Skeletal muscle tissue (tissue), 4 donors: Measurements from ENCODE around the gene YLPM1. TPM values are rescaled to one million over a fixed set of nuclear protein-coding genes. Genes with fewer than 3 reads are reported as not detected.

ENCODE experiments used
- H3K27ac ChIP-seq: one replicate; pipeline ENCODE4 v1.7.0; 2013; ENCODE audit warnings: mild to moderate bottlenecking, low read depth, low read length, inconsistent platforms
- H3K27me3 ChIP-seq, 3 donors: one replicate each; pipeline ENCODE4 v1.7.0; 2013; ENCODE audit warnings: low read length in 3 of 3; ENCODE audit not compliant: control insufficient read depth in 3 of 3, insufficient read depth in 3 of 3
- H3K36me3 ChIP-seq, 3 donors: one replicate each; pipeline ENCODE4 v1.7.0; 2013; ENCODE audit warnings: low read length in 3 of 3; ENCODE audit not compliant: control insufficient read depth in 3 of 3, insufficient read depth in 3 of 3
- H3K4me1 ChIP-seq, 3 donors: one replicate each; pipeline ENCODE4 v1.7.0; 2013; ENCODE audit warnings: low read length in 3 of 3, mild to moderate bottlenecking in 3 of 3; ENCODE audit not compliant: control insufficient read depth in 3 of 3, insufficient read depth in 3 of 3
- H3K4me3 ChIP-seq, 3 donors: one replicate each; pipeline ENCODE4 v1.7.0; 2013; ENCODE audit warnings: low read length in 3 of 3
- H3K9ac ChIP-seq, 3 donors: one replicate each; pipeline ENCODE4 v1.7.0; 2013; ENCODE audit warnings: low read length in 3 of 3, mild to moderate bottlenecking in 3 of 3, moderate library complexity in 2 of 3, low read depth in 1 of 3
- H3K9me3 ChIP-seq, 3 donors: one replicate each; pipeline ENCODE4 v1.7.0; 2013; ENCODE audit warnings: low read length in 3 of 3; ENCODE audit not compliant: control insufficient read depth in 3 of 3
- total RNA-seq: library from RNA; depleted of rRNA; stranded (reverse); fragments of >200 nt; gene quantifications from one replicate; pipeline ENCODE4 v1.2.3, GENCODE V29; 2014
- donor health status: Osteomylitis.

YLPM1 gene
- total RNA-seq, 1 donor from 2014 or later = 49.6 TPM

DNA sequence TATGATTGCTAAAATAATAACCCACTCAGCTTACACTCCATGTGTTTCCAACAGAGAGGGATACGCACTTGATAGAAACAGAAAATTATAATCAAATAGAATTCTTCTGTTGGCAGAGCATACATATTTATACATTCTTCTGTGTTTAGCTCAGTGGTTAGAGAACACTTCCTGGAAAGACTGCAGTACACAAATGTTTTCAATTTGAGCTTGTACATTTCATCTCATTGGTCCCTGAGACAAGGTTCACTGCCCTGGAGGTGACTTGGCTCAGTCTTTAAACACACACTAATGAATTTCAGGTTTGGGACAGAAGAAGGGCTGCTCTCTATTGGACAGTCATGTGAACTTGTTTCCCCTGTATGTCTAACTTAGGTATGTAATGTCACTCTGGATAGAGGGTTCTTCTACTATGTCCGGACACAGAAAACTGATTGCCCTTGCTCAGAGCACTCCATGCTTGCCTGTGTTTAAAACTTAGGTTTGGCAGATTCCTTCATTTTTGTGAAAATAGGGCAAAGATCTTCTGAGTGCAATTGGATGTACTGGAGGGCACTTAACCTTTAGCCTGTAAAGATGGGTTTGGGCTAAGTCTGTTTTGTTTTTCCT lies 89.9 kb downstream of the YLPM1 start:
- no peak overlapping the region for H3K4me3 ChIP-seq
- no peak overlapping the region for H3K27ac ChIP-seq
- H3K36me3 ChIP-seq = no peaks in the 10 kb centered on the region
- H3K4me1 ChIP-seq = peaks cover 0 to 5% (median 4%) of the 10 kb centered on the region in 3 donors
- H3K9ac ChIP-seq = no peak overlapping the region
- H3K9me3 ChIP-seq = no peaks in the 10 kb centered on the region
- no peaks in the 10 kb centered on the region for H3K27me3 ChIP-seq

DNA sequence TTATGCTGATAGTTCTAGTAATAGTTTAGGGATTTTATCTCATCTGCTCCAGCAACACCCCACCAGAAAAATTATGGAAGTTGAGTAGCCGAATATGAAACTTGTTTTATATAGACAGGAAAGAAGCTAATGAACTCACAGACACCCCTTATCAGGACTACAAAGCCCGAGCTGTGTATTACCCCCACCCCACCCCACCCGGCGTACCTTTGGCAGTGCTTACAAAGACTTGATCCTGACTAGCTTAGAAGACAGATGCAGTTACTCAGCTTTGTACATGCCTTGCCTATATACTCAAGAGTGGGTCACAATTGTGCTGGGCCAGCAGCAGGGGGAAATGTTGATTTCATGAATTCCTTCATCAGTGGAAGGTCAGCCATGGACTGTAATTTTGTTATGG lies 90.5 kb downstream of the YLPM1 start:
- Histone ChIP-seq H3K36me3 (no peaks in the 10 kb centered on the region), H3K27me3 (no peaks in the 10 kb centered on the region), H3K27ac (no peak overlapping the region), H3K4me1 (peaks cover 0 to 5% (median 4%) of the 10 kb centered on the region in 3 donors), H3K9me3 (no peaks in the 10 kb centered on the region), H3K4me3 (no peak overlapping the region), H3K9ac (no peak overlapping the region)

DNA sequence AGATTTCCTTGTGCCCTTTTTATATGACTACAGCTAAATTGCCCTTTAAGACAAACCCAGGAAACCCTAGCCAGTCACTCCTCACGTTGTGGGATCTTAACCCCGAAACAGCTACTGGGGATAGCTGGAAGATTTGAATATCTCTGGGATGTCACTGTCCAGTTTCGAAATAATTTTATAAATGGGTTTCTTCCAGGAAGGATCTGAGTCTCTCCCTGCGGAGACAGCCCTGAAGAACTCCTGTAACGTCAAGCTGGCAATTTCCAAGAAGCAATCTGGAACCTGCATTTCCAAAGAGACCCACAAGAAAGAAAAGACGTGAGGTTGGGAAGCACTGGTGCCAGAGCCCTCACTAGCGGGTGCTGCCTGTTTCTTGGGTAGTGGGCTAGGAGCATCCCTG lies 91.9 kb downstream of the YLPM1 start:
- Histone ChIP-seq H3K36me3 (no peaks in the 10 kb centered on the region), H3K4me1 (peaks cover 0 to 5% (median 4%) of the 10 kb centered on the region in 3 donors), H3K4me3 (no peak overlapping the region), H3K27me3 (no peaks in the 10 kb centered on the region), H3K9me3 (no peaks in the 10 kb centered on the region), H3K27ac (no peak overlapping the region), H3K9ac (no peak overlapping the region)

DNA sequence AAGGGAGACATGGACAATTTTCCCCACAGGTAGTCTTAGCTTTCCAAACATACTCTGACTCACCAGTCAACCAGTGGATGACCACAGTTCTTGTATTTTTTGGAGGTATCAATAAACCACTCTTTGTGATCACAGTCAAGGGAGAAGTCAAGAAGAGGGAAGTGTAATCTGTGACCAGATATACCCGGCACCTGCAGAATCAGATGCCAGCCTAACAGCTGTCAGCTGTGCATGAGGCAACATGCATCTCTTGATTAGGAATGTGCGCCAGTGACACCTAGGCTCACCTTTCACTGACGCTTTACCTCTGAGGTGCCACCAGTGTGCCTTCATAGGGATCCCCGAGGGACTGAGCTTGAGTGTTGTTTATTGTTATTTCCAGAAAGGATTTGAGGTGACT lies 92.8 kb downstream of the YLPM1 start:
- no peaks in the 10 kb centered on the region for H3K9me3 ChIP-seq
- no peak overlapping the region for H3K9ac ChIP-seq
- H3K27ac ChIP-seq = no peak overlapping the region
- no peaks in the 10 kb centered on the region for H3K27me3 ChIP-seq
- peaks cover 0 to 14% (median 9%) of the 10 kb centered on the region in 3 donors for H3K4me1 ChIP-seq
- no peaks in the 10 kb centered on the region for H3K36me3 ChIP-seq
- no peak overlapping the region for H3K4me3 ChIP-seq

DNA sequence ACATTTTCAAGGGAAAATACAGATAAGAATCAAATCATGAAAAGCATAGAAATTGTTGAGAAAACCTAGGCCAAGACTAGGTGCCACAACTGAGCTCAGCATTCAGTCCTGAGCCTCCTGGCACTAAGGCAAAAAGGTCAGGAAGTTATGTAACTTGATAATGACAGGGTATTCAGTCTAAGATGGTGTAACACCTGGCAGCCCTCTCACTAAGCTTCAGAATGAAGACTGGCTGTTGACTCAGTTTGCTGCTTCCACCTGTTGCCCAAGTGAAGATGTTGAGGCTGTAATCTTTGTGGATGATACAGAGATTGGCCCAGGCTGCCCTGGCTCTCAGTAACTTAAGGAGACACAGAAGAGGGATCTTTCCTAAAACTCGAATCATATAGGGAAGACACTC lies 93.2 kb downstream of the YLPM1 start:
- Histone ChIP-seq H3K27me3 (no peaks in the 10 kb centered on the region), H3K4me1 (peaks cover 0 to 16% (median 9%) of the 10 kb centered on the region in 3 donors), H3K36me3 (no peaks in the 10 kb centered on the region), H3K9ac (no peak overlapping the region), H3K9me3 (no peaks in the 10 kb centered on the region), H3K4me3 (no peak overlapping the region), H3K27ac (no peak overlapping the region)

DNA sequence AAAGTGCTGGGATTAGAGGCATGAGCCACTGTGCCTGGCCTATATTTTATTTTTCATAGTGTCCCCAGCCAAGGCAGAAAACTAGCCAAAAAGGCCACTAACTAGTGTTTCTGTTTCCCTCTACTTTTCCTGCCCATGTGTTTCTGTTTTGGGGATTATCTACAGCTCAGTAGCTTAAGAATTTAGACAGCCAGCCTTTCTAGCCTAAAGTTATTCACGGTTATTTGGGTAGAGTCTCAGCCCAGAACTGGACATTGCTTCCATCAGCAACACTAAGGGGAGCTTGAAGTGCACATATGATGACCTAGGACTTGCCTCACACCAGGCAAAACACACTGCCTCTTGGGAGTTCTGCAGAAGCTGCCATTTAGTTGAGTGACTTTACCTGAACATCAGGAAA lies 94.9 kb downstream of the YLPM1 start:
- H3K9ac ChIP-seq = no peak overlapping the region
- no peaks in the 10 kb centered on the region for H3K36me3 ChIP-seq
- no peaks in the 10 kb centered on the region for H3K9me3 ChIP-seq
- H3K4me3 ChIP-seq = no peak overlapping the region
- H3K27ac ChIP-seq = no peak overlapping the region
- no peaks in the 10 kb centered on the region for H3K27me3 ChIP-seq
- H3K4me1 ChIP-seq = peaks cover 0 to 14% (median 9%) of the 10 kb centered on the region in 3 donors

DNA sequence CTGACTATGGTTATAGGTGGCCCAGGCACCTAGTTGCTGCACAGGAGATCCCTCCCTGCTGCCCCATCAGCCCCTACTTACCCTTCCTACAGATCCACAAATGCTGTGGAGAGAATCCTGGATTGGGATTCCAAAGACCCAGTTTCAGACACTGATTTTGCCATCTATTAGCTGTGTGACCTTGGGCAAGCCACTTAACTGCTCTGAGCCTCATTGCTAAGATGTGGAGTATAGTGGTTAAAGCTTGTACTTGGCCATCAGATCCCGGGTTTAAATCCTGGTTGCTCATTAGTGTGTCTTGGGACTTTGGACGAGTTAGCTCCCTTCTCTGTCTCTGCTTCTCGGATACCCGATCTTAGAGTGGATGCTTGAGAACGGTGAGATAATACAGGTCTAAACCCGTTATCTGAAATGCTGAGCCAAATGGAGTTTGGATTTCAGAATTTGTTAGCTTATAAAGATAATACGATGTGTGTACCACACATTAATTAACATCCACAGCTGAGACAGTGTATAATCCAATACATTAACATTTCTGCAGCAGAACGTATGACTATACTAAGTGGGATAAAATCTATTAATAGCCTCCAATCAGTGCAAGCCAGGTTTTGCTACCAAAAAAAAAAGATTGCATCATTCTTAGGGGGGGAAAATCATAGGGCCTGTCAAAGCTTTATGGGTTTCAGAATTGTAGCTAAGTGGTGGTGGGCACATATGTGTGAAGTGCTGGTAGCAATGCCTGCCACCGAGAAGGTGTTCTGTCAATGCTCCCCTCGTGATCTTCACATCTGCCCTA lies 96.8 kb downstream of the YLPM1 start:
- no peak overlapping the region for H3K4me3 ChIP-seq
- H3K4me1 ChIP-seq = peaks cover 0 to 11% (median 9%) of the 10 kb centered on the region in 3 donors
- H3K36me3 ChIP-seq = no peaks in the 10 kb centered on the region
- no peaks in the 10 kb centered on the region for H3K9me3 ChIP-seq
- H3K27me3 ChIP-seq = no peaks in the 10 kb centered on the region
- no peak overlapping the region for H3K27ac ChIP-seq
- no peak overlapping the region for H3K9ac ChIP-seq

DNA sequence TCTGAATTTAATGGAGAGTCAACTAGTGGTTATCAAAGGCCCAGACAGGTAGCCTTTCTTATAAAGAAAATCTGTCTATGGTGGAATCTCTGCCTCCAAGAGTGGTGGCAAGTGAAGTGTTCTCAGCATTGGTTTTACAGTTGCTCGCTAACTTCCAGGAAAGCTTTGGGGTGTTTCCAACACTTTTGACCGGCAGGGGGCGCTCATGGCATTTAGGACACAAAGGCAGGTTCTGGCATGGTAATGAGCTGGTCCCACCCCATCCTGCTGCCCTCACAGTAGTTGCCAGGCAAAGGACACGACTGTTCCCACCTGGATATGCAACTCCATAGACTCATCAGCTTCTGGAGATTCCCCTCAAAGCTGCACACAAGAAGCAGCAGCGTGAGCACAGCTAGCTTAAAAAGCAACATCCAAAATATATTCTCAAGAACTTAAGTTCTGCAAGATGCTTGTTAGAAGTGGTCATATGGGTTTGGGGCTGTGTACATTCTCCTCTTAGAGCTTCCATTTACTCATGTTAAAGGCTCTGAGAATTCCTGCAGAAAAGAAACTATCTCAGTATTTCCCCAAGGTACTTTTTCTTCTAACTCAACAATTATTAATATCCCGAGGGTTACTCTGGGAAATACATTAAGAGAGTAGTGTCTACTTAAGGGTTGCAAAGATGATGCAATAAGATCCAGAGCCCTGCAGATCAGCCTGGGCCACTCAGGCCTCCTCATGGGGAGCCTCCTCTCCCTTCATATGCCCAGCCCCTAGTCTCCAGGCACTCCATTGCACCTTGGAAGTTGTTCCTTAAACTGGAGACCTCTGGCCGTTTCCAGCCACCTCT lies 98.0 kb downstream of the YLPM1 start:
- no peak overlapping the region for H3K4me3 ChIP-seq
- no peaks in the 10 kb centered on the region for H3K27me3 ChIP-seq
- peak overlapping the region in 1 of 3 donors; percentile 38 for H3K9ac ChIP-seq
- no peaks in the 10 kb centered on the region for H3K9me3 ChIP-seq
- peaks cover 0 to 11% (median 7%) of the 10 kb centered on the region in 3 donors for H3K4me1 ChIP-seq
- no peaks in the 10 kb centered on the region for H3K36me3 ChIP-seq
- H3K27ac ChIP-seq = no peak overlapping the region

DNA sequence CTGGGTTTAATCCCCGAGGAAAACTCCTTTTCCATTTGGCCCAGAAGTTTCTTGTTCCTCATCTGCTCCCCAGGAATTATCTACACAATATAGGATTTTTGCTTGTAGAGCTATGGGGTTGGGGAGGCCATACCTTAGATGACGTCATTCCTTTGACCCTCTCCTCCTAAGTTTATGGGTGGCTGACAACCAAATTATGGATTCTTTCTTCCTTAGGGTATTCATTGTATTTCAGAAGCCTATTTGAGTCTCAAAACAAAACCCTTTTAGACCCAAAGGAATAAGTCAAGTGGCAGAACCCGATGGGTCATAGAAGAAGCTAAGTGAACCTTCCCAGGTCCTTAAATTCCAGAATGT lies 98.6 kb downstream of the YLPM1 start:
- H3K27me3 ChIP-seq = no peaks in the 10 kb centered on the region
- H3K9me3 ChIP-seq = no peaks in the 10 kb centered on the region
- no peak overlapping the region for H3K27ac ChIP-seq
- H3K9ac ChIP-seq = no peak overlapping the region
- no peaks in the 10 kb centered on the region for H3K36me3 ChIP-seq
- H3K4me3 ChIP-seq = no peak overlapping the region
- peaks cover 0 to 11% (median 4%) of the 10 kb centered on the region in 3 donors for H3K4me1 ChIP-seq

DNA sequence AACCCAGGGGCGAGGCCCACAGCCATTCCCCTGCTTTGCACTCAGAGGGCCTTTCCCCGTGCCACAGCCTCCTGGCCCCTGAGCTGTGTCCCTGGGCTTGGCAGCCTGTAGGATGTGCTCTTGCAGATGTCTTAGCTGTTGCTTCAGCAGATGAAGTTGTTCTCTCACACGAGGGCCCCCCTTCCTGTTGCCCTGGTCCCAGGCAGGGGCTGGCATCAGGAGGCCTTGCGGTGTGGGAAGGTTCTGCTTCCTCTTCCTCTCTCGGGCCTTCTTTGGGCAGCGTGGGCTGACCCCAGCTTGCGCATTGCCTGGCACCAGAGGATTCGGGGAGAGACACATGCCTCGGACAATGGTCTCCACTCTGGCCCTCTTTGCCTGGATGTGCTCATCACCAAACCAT lies 100.2 kb downstream of the YLPM1 start:
- H3K4me1 ChIP-seq = peaks cover 0 to 11% (median 4%) of the 10 kb centered on the region in 3 donors
- no peaks in the 10 kb centered on the region for H3K9me3 ChIP-seq
- H3K27me3 ChIP-seq = no peaks in the 10 kb centered on the region
- H3K4me3 ChIP-seq = no peak overlapping the region
- H3K36me3 ChIP-seq = no peaks in the 10 kb centered on the region
- no peak overlapping the region for H3K27ac ChIP-seq
- no peak overlapping the region for H3K9ac ChIP-seq
